NCI-H1930 (cell line): ENCODE measurements around the gene GALNT11.

ENCODE experiments used
- DNase-seq, 2 experiments: peaks; one replicate each; lab custom pipeline; 2025; lab: John Stamatoyannopoulos, UW

GALNT11 gene

DNA sequence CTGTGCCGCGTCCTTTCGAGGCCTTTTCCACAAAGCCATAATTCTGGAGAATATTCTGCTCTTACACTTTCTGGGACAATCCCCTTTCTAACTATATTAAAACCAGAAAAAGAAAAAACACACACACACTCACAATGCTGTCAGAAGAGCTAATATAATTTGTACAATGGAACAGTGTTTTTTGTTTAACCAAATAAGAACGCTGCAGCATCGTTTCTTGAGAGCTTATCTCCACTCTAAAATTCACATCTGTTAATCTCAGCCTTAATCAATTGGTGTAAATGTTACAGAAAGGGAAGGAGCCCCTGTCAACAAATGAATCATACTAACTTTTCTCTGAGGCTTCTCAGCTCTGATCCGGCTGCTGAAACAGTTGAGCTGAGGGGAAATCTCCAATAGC, 123.9 kb downstream of the GALNT11 start:
- no peak for DNase-seq

DNA sequence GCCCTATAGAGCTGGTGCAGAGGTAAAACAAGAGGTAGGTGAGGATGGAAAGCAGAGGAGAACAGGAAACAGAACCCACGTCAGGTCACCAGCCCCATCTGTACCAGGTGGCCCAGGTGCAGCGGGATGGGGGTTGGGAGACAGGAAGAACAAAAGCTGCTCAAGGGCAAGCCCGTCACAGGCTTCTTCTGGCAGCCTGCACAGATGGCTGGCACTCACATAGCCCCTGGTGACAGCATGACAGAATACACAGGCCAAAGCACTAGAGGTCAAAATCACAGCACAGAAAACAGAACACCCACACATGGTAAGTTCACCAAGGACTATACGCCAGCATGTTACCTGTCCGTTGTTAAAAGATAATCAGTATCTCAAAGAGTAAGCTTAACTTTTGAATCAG, 126.8 kb downstream of the GALNT11 start:
- no peak for DNase-seq

DNA sequence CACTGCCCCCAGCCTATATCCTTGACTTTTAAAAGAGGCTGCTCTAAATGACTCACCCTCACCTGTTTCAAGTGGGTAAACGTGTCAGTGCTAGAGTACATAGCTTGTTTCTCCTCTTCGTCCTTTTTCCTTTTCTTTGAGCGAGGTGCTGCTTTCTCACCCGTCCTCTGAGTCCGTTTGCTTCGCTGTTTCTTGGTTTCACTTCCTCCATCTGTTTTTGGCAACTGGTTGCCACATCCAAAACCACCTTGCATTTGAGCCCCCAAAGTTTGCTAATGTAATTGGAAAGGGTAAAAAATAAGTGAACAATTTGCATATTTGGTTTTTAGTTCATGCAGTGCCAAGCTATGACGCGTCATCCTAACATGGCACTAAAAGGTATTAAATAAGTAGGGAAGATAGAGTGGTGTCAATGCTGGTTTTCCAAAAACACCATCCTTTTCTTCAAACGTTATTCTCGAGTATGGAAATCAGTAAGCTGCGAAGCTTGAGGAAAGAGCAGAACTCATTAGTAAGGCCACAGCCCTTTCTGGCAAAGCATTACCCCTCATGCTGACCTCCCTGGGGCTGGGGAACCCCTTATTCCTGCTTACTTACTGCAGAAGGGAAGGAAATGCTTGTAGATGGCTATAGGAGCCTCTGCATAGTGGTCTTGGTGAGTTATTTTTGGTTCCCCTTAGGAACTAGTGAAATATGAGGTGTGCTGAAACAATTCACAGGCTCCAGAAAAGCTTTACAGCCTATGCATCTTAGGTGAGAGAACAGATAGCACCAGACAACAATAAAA, 133.5 kb downstream of the GALNT11 start:
- DNase-seq: no peak

DNA sequence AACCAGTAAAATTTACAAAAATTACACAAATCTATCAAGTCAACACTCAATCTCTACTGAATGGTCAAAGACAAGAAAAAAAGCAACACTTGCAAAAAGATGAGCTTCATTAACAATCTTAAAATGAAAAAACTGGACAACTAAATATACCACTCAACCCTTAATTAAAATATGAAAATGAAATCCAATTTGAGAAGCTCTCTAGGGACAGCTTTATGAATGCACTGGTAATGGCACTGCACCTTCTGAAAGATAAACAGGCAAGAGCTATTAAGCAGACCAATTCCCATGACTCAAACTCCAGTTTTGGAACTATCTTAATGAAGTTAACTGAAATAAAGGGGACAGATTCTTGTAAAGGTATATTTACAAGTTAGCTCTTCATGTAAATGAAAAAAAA, 135.7 kb downstream of the GALNT11 start:
- DNase-seq: no peak

DNA sequence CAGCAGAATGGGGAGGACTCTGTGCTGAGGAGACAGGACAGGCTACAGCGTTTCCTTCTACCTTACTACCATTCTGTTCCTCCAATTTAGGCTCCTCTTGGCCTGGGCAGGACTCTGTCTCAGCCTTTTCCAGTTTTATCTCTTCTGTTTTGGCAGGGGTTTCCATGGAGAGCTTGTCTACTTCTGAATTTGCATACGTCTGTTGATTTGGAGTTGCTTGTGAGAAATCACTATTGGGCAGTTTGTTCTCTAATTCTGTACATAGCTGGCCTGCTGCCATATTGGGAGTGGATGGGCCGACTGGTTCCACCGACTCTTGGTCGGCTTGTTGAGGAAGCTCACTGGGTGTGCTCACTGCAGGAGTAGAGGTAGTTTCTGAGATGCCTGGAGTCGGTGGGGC, 136.8 kb downstream of the GALNT11 start:
- no peak for DNase-seq
